Anterior cingulate cortex (tissue), 58 donors: ENCODE results near the gene TMEM167A.
A peak's percentile ranks its signal among the peaks of the same experiment; 100 is the strongest.

Experiments used
- DNase-seq, 58 donors: peaks; one replicate each; lab custom pipeline; 2025; lab: John Stamatoyannopoulos, UW

Gene TMEM167A

GRCh38 chr5:83076742-83077661, at the start of gene TMEM167A, which contains the start of gene XRCC4:
Gene TMEM167A (minus strand): TSS chr5:83077394. CDS start chr5:83077323, 71 bp downstream.
Gene XRCC4 (plus strand): TSS chr5:83077547. CDS start chr5:83104920, 27,373 bp downstream.
- DNase-seq: peak; percentile 76 to 99 (median 96)

- no peak for DNase-seq
Measured at GRCh38 chr5:83126501-83126900, 49.3 kb upstream of the TMEM167A start.

- no peak for DNase-seq
Measured at GRCh38 chr5:83125560-83125959, 48.4 kb upstream of the TMEM167A start.

GRCh38 chr5:83124593-83124992, 47.4 kb upstream of the TMEM167A start:
- no peak for DNase-seq

- no peak for DNase-seq
Measured at GRCh38 chr5:83118976-83119375, 41.8 kb upstream of the TMEM167A start.

- DNase-seq: no peak
Measured at GRCh38 chr5:83118471-83118870, 41.3 kb upstream of the TMEM167A start.

- no peak for DNase-seq
Measured at GRCh38 chr5:83115816-83116215, 38.6 kb upstream of the TMEM167A start.

GRCh38 chr5:83109380-83109779, 32.2 kb upstream of the TMEM167A start:
- DNase-seq: no peak

GRCh38 chr5:83107692-83108420, 30.7 kb upstream of the TMEM167A start:
- DNase-seq: no peak

- no peak for DNase-seq
Measured at GRCh38 chr5:83104021-83104420, 26.8 kb upstream of the TMEM167A start.

GRCh38 chr5:83102364-83102980, 25.3 kb upstream of the TMEM167A start:
- DNase-seq: no peak

GRCh38 chr5:83101514-83101913, 24.3 kb upstream of the TMEM167A start:
- DNase-seq: no peak

- DNase-seq: peak in 1 of 58 donors; percentile 39
Measured at GRCh38 chr5:83099445-83099844, 22.3 kb upstream of the TMEM167A start.

GRCh38 chr5:83099001-83099400, 21.8 kb upstream of the TMEM167A start:
- DNase-seq: no peak

GRCh38 chr5:83097689-83098231, 20.6 kb upstream of the TMEM167A start:
- DNase-seq: no peak

GRCh38 chr5:83096660-83097339, 19.6 kb upstream of the TMEM167A start:
- DNase-seq: no peak

GRCh38 chr5:83095957-83096539, 18.9 kb upstream of the TMEM167A start:
- DNase-seq: peak in 1 of 58 donors; percentile 12

GRCh38 chr5:83095163-83095956, 18.2 kb upstream of the TMEM167A start:
- no peak for DNase-seq

GRCh38 chr5:83093692-83094091, 16.5 kb upstream of the TMEM167A start:
- no peak for DNase-seq
